Mucosa of descending colon (tissue), 3 donors: ENCODE measurements around the gene TUNAR. TPM values are rescaled to one million over a fixed set of nuclear protein-coding genes. Genes with fewer than 3 reads are reported as not detected.

Experiments used
- ATAC-seq: fragments of 200-7000 bp; cut with Tn5 transposase; one replicate; pipeline ENCODE4 v1.9.1; 2020; ENCODE audit warnings: mild to moderate bottlenecking, moderate library complexity
- DNase-seq, 3 donors: peaks; one replicate each; pipeline ENCODE4 v3.0.0-alpha.2; 2020
- H3K36me3 ChIP-seq: fragments of 200-600 bp; one replicate; pipeline ENCODE4 v1.8.0; 2021; ENCODE audit warnings: low read depth, mild to moderate bottlenecking
- H3K4me1 ChIP-seq: fragments of 200-600 bp; one replicate; pipeline ENCODE4 v1.8.0; 2021; ENCODE audit warnings: low read depth, mild to moderate bottlenecking
- H3K4me3 ChIP-seq: fragments of 200-600 bp; one replicate; pipeline ENCODE4 v1.8.0; 2021; ENCODE audit warnings: mild to moderate bottlenecking
- H3K9me3 ChIP-seq: fragments of 200-600 bp; one replicate; pipeline ENCODE4 v1.8.0; 2021; ENCODE audit warnings: mild to moderate bottlenecking
- CTCF ChIP-seq: fragments of 200-600 bp; IDR thresholded peaks from one replicate; pipeline ENCODE4 v1.8.0; 2022; ENCODE audit warnings: antibody characterized with exemption, mild to moderate bottlenecking
- intact Hi-C, 2 donors: fragments of 100-400 bp; cut with DNase I in 1 of 2; cut with micrococcal nuclease in 1 of 2; formaldehyde crosslinking; loops; one replicate each; pipeline versions ENCODE4 v1.11.0 to v1.11.1; 2022; cut with DNase I, micrococcal nuclease
- total RNA-seq, 3 donors: library from RNA; stranded (reverse); fragmentation: NEBNext Ultra II Directional in 2 of 3; extraction: Animal tissue kit (Norgen Biotek cat#: 25700) in 2 of 3; gene quantifications; one replicate each; pipeline versions ENCODE4 v1.2.1 to v1.2.4, GENCODE V29; 2021 to 2023
- donor health status: DM: no; HTN: no; CAD: no; lungs with moderate emphysema.
- donor health status: DM: no; HTN: no; CAD: no.
- donor health status: DM: no; HTN: yes; CAD: no.

TUNAR gene
- total RNA-seq, 3 donors from 2014 or later = not detected

- no peak for ATAC-seq
- intact Hi-C loops = no loop called here
- no peak for TF ChIP-seq CTCF
- Histone ChIP-seq H3K4me1 (no peaks in the 10 kb centered on the region), H3K9me3 (peaks cover 8% of the 10 kb centered on the region), H3K4me3 (no peak overlapping the region), H3K36me3 (no peaks in the 10 kb centered on the region)
- no peak for DNase-seq
Observed at GRCh38 chr14:95946867-95947266, 70.2 kb downstream of the TUNAR start.

- Histone ChIP-seq H3K4me3 (no peak overlapping the region), H3K4me1 (no peaks in the 10 kb centered on the region), H3K36me3 (no peaks in the 10 kb centered on the region), H3K9me3 (no peaks in the 10 kb centered on the region)
- DNase-seq = no peak
- TF ChIP-seq CTCF = no peak
- ATAC-seq = no peak
- intact Hi-C loops = no loop called here
Observed at GRCh38 chr14:95948558-95948981, 71.9 kb downstream of the TUNAR start.

GRCh38 chr14:95951359-95951758 lies 74.7 kb downstream of the TUNAR start:
- intact Hi-C loops = no loop called here
- H3K36me3 ChIP-seq = no peaks in the 10 kb centered on the region
- no peak for DNase-seq
- TF ChIP-seq CTCF = no peak
- H3K4me3 ChIP-seq = no peak overlapping the region
- no peaks in the 10 kb centered on the region for H3K9me3 ChIP-seq
- no peak for ATAC-seq
- H3K4me1 ChIP-seq = no peaks in the 10 kb centered on the region

- Histone ChIP-seq H3K4me1 (no peaks in the 10 kb centered on the region), H3K4me3 (no peak overlapping the region), H3K36me3 (no peaks in the 10 kb centered on the region), H3K9me3 (no peaks in the 10 kb centered on the region)
- no peak for DNase-seq
- intact Hi-C loops = no loop called here
- TF ChIP-seq CTCF = no peak
- ATAC-seq = no peak
Observed at GRCh38 chr14:95953111-95953724, 76.6 kb downstream of the TUNAR start.

GRCh38 chr14:95956601-95957460 lies 80.2 kb downstream of the TUNAR start:
- Histone ChIP-seq H3K9me3 (no peaks in the 10 kb centered on the region), H3K4me3 (no peak overlapping the region), H3K4me1 (no peaks in the 10 kb centered on the region), H3K36me3 (no peaks in the 10 kb centered on the region)
- intact Hi-C loops = no loop called here
- ATAC-seq (no peak), DNase-seq (no peak)
- TF ChIP-seq CTCF = no peak
